Measurements from ENCODE around the gene SPCS1.

SPCS1 gene

DNA sequence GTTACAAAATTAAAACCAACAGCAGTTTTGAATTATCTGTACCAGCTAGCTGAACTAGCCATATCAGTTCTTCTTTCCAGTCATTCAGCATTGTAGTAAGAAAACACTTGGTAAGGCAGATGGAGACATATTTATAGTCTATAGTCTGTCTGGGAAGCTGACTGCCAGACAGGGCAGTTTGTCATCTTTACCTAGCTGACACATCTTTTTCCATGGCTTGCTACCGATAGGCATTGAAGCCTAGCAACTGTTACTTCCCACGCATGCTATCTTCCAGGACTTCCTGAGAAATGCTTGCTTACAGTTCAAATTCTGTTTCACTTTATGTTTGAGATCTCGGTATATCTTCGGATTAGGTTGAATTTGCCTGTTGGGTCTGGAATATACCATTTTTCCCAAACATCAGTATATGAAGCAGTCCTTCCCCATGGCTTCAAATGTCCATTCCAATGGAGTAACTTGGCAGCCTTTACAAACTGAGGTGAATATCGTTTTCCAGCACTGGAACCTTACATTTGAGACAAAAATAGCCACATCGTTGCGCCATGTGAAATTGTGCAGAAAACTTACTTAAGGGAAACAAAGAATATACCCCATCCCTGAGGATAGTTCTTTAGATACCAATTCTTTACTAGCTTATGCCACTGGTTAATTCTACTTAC is 11.2 kb upstream of the SPCS1 start:
- Histone ChIP-seq H3K27ac (ENCODE audit: low read depth, low read length) (peak overlapping the region; percentile 13; the same call in 1 of the 2 replicates), H3K4me3 (ENCODE audit: low read depth, low read length) (no peak overlapping the region), H3K27me3 (ENCODE audit: insufficient read depth, low read length) (no peaks in the 10 kb centered on the region), H3K79me2 (ENCODE audit: control insufficient read depth, insufficient read depth, low read length, unreplicated experiment) (peaks cover 19% of the 10 kb centered on the region), H3K36me3 (ENCODE audit: insufficient read depth, low read length) (peaks cover 52% of the 10 kb centered on the region), H3K4me1 (ENCODE audit: control insufficient read depth, insufficient read depth, low read length, unreplicated experiment) (peaks cover 5% of the 10 kb centered on the region), H2AFZ (ENCODE audit: low read length, unreplicated experiment) (no peak overlapping the region)

DNA sequence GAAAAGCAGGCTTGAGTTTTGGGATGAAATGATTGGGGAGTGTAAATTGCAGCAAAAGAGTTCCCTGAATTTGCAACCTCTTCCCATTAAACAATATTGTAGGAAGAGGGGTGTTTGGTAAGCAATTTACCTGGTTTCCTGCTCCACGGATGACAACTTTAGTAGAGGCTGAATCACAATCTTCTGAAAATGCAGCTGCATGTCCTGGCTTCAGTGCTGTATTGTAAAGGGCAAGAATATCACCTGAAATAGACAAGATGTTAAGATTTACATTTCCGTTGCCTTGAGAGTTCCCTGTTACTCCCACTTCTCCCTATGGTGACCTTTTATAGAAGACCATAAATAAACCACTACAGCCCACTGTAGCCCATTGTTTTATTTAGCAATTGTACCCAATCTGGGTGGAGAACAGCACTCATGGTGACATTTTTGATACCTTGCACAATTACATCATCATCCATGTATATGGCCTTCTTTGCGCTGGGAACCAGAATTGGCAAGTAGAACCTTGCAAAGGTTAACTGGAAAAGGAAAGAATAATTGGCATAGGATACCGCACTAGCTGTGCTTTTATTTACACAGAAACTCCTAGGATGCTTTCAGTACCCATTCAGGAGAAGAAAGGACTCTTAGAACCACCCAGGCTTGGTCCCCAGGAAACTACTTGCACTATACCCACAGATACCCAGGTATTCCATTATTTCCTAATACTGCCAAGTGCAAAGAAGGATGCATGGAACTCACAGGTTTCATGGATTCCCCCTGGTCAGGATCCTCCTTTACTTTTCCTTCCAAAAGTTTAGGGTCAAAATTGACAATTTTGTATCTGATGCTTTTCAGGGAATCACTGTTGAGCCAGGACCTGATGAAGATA is 9.9 kb upstream of the SPCS1 start:
- Histone ChIP-seq H3K27ac (ENCODE audit: low read depth, low read length) (0 out of 2 replicates have a peak overlapping the region, but pooled peaks have one; percentile 55), H3K4me1 (ENCODE audit: control insufficient read depth, insufficient read depth, low read length, unreplicated experiment) (peaks cover 5% of the 10 kb centered on the region), H3K36me3 (ENCODE audit: insufficient read depth, low read length) (peaks cover 46% of the 10 kb centered on the region), H2AFZ (ENCODE audit: low read length, unreplicated experiment) (no peak overlapping the region), H3K27me3 (ENCODE audit: insufficient read depth, low read length) (no peaks in the 10 kb centered on the region), H3K4me3 (ENCODE audit: low read depth, low read length) (no peak overlapping the region), H3K79me2 (ENCODE audit: control insufficient read depth, insufficient read depth, low read length, unreplicated experiment) (peaks cover 18% of the 10 kb centered on the region)

DNA sequence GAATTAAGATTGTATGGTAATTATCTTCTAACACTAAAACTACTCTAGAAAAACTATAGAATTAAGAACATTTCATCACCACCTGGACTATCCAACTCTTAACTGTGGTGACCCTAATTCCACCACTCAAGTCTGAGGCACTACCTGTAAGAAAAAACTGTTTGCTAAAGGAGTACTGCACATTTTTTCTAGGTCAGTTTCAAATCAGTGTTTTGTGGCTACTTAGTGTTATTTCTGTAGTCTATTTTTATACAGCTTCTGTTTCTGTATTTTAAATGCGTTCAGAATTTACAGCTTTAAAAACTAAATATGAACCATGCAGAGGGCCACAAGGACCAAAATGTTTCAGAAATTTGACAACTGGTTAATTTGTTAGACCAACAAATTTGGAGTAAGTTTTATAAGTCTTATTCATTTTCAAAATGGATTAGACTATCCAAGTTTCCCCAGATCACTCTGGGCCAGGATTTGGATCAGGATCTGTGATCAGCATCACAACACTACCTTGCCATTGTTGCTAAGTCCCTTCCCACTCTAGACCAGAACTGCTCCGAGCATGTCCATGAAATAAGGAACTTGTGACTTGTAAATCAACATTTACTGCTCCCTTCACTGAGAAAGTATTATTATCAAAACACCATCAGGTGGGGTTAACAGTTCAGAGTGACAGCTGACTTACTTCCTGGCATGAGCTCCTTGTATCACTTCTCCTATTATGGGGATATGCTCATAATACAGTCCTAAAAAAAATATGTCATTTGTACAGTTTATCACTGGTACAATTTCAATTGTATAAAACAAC is 8.9 kb upstream of the SPCS1 start:
- Histone ChIP-seq H3K4me3 (ENCODE audit: low read depth, low read length) (no peak overlapping the region), H2AFZ (ENCODE audit: low read length, unreplicated experiment) (no peak overlapping the region), H3K27me3 (ENCODE audit: insufficient read depth, low read length) (no peaks in the 10 kb centered on the region), H3K27ac (ENCODE audit: low read depth, low read length) (peak overlapping the region; percentile 55; the same call in 1 of the 2 replicates), H3K4me1 (ENCODE audit: control insufficient read depth, insufficient read depth, low read length, unreplicated experiment) (peaks cover 5% of the 10 kb centered on the region), H3K79me2 (ENCODE audit: control insufficient read depth, insufficient read depth, low read length, unreplicated experiment) (peaks cover 18% of the 10 kb centered on the region), H3K36me3 (ENCODE audit: insufficient read depth, low read length) (peaks cover 41% of the 10 kb centered on the region)

DNA sequence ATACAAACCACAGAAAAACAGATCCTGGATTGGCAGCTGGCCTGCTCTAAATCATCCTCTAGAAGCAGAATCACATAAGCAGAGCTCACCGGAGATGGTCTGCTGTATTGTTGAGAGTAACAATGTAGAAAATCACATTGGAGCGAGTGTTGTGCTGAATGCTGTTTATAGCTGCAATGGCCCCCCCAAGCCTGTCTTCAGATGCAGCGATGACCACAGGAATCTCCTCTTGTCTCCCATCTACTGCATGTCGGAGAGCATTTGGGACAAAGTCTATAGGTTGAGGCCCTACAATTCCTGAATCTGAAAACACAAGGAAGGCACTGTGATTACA is 8.3 kb upstream of the SPCS1 start:
- no peak overlapping the region for H3K4me3 ChIP-seq (ENCODE audit: low read depth, low read length)
- H3K4me1 ChIP-seq (ENCODE audit: control insufficient read depth, insufficient read depth, low read length, unreplicated experiment) = peaks cover 5% of the 10 kb centered on the region
- no peaks in the 10 kb centered on the region for H3K27me3 ChIP-seq (ENCODE audit: insufficient read depth, low read length)
- H3K36me3 ChIP-seq (ENCODE audit: insufficient read depth, low read length) = peaks cover 39% of the 10 kb centered on the region
- no peak overlapping the region for H2AFZ ChIP-seq (ENCODE audit: low read length, unreplicated experiment)
- H3K27ac ChIP-seq (ENCODE audit: low read depth, low read length) = peak overlapping the region; percentile 55
- H3K79me2 ChIP-seq (ENCODE audit: control insufficient read depth, insufficient read depth, low read length, unreplicated experiment) = peaks cover 23% of the 10 kb centered on the region

DNA sequence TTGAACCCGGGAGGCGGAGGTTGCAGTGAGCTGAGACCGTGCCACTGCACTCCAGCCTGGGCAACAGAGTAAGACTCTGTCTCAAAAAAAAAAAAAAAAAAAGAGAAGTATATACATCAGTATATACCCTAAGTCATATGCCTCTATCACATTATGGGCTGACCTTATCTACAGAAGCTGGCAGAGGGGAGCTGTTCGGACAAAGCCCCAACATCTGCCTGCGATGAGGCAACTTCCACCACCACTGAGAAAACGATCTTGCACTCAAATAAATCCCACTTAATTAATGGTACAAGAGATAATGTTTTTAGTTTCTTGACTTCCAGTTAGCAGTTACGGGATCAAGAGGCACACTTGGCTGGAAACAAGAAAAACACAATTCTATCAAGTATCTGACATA is 2.6 kb upstream of the SPCS1 start:
- Histone ChIP-seq H3K27me3 (ENCODE audit: insufficient read depth, low read length) (no peaks in the 10 kb centered on the region), H3K4me1 (ENCODE audit: control insufficient read depth, insufficient read depth, low read length, unreplicated experiment) (peaks cover 17% of the 10 kb centered on the region), H3K79me2 (ENCODE audit: control insufficient read depth, insufficient read depth, low read length, unreplicated experiment) (peaks cover 71% of the 10 kb centered on the region), H3K36me3 (ENCODE audit: insufficient read depth, low read length) (peaks cover 11% of the 10 kb centered on the region), H2AFZ (ENCODE audit: low read length, unreplicated experiment) (no peak overlapping the region), H3K27ac (ENCODE audit: low read depth, low read length) (no peak overlapping the region), H3K4me3 (ENCODE audit: low read depth, low read length) (peak overlapping the region; percentile 86)

DNA sequence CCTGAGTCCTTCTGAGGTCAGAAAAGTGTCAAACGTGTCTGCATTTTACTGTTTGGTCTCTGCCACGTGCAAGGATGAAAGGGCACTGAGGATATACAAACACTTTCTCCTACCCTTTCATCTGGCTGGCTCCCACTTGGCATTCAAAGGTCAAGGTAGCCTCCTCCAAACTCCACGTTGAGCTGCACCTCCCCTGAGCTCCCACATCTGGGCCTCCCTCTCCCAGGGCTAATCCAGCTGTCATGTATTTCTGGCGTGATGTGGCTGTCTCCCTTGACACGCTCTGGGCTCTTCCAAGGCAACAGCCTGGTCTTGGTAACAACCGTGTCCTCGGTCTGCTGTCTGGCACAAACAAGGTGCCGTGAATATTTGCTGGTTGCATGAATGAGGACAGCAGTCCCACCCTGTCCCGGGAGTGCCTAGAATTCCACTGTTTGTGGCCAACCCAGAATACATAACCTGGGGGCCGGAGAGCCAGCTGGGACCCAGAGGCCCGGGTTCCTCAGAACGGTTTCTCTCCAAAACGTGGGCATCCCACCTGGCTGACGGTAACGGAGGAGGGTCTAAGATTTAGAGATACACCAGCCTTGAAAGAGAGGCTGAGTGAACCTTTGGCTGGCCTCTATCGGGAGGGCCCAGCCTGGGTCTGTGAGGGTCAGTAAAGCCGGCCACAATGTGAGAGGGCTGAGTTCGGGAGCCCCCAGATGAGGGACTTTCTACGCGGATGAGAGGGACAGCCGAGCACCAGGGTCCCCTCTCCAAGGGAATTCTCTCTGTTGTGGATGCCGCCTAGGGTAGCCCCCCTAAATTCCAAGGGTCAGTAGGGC is 1.1 kb upstream of the SPCS1 start:
- Histone ChIP-seq H3K27ac (ENCODE audit: low read depth, low read length) (peak overlapping the region; percentile 69), H3K4me3 (ENCODE audit: low read depth, low read length) (peak overlapping the region; percentile 86), H3K4me1 (ENCODE audit: control insufficient read depth, insufficient read depth, low read length, unreplicated experiment) (peaks cover 17% of the 10 kb centered on the region), H2AFZ (ENCODE audit: low read length, unreplicated experiment) (peak overlapping the region; percentile 88), H3K79me2 (ENCODE audit: control insufficient read depth, insufficient read depth, low read length, unreplicated experiment) (peaks cover 66% of the 10 kb centered on the region), H3K36me3 (ENCODE audit: insufficient read depth, low read length) (peaks cover 14% of the 10 kb centered on the region), H3K27me3 (ENCODE audit: insufficient read depth, low read length) (no peaks in the 10 kb centered on the region)

DNA sequence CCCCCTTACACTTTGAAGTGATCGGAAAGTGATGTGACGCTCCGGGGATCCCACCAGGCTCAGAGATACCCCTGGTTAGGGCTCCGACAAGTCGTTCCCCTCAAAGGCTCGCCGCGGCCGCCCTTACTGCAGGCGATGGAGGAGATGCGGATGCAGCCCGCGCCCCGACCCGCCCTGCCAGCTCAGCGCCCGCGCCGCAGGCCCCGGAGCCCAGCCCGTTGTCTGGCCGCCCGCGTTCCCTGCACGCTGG is 543 bp upstream of the SPCS1 start:
- H3K4me3 ChIP-seq (ENCODE audit: low read depth, low read length) = peak overlapping the region; percentile 86
- H2AFZ ChIP-seq (ENCODE audit: low read length, unreplicated experiment) = peak overlapping the region; percentile 88
- H3K27me3 ChIP-seq (ENCODE audit: insufficient read depth, low read length) = no peaks in the 10 kb centered on the region
- peak overlapping the region; percentile 69 for H3K27ac ChIP-seq (ENCODE audit: low read depth, low read length)
- peaks cover 9% of the 10 kb centered on the region for H3K36me3 ChIP-seq (ENCODE audit: insufficient read depth, low read length)
- peaks cover 17% of the 10 kb centered on the region for H3K4me1 ChIP-seq (ENCODE audit: control insufficient read depth, insufficient read depth, low read length, unreplicated experiment)
- H3K79me2 ChIP-seq (ENCODE audit: control insufficient read depth, insufficient read depth, low read length, unreplicated experiment) = peaks cover 61% of the 10 kb centered on the region

DNA sequence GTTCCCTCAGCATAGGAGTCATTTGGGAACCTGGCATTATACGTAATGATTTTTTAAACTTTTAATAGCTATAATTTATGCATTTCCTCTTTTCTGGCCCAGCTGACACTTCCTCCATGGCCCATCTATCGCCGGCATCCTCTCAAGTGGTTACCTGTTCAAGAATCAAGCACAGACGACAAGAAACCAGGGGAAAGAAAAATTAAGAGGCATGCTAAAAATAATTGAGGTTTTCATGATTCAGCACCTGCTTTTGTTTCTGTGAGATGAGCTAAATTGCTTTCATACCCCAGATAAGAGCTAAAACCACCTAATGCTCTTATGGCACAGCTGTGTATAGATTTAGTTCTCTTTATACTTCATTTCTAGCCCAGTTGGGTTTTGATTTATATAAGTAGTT is 1.7 kb downstream of the SPCS1 start:
- Histone ChIP-seq H2AFZ (ENCODE audit: low read length, unreplicated experiment) (no peak overlapping the region), H3K36me3 (ENCODE audit: insufficient read depth, low read length) (peaks cover 13% of the 10 kb centered on the region), H3K27me3 (ENCODE audit: insufficient read depth, low read length) (no peaks in the 10 kb centered on the region), H3K79me2 (ENCODE audit: control insufficient read depth, insufficient read depth, low read length, unreplicated experiment) (peaks cover 48% of the 10 kb centered on the region), H3K4me3 (ENCODE audit: low read depth, low read length) (peak overlapping the region; percentile 86), H3K4me1 (ENCODE audit: control insufficient read depth, insufficient read depth, low read length, unreplicated experiment) (peaks cover 17% of the 10 kb centered on the region), H3K27ac (ENCODE audit: low read depth, low read length) (no peak overlapping the region)

DNA sequence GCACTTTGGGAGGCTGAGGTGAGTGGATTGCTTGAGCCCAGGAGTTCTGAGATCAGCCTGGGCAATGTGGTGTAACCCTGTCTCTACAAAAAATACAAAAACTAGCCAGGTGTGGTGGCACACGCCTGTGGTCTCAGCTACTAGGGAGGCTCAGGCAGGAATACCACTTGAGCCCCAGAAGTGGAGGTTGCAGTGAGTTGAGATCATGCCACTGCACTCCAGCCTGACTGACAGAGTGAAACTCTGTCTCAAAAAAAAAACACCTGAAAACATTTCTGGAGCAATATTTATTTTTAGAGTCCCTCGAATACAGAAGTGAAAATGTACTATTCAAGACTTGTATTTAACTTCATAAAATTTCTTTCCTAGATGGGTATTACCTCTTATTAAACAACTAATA is 4.6 kb downstream of the SPCS1 start:
- no peak overlapping the region for H3K4me3 ChIP-seq (ENCODE audit: low read depth, low read length)
- H3K4me1 ChIP-seq (ENCODE audit: control insufficient read depth, insufficient read depth, low read length, unreplicated experiment) = peaks cover 11% of the 10 kb centered on the region
- peaks cover 23% of the 10 kb centered on the region for H3K79me2 ChIP-seq (ENCODE audit: control insufficient read depth, insufficient read depth, low read length, unreplicated experiment)
- H3K27ac ChIP-seq (ENCODE audit: low read depth, low read length) = no peak overlapping the region
- H2AFZ ChIP-seq (ENCODE audit: low read length, unreplicated experiment) = no peak overlapping the region
- H3K27me3 ChIP-seq (ENCODE audit: insufficient read depth, low read length) = no peaks in the 10 kb centered on the region
- peaks cover 13% of the 10 kb centered on the region for H3K36me3 ChIP-seq (ENCODE audit: insufficient read depth, low read length)
